ENCODE data around the gene PLOD2.

PLOD2 gene

GRCh38 chr3:146092230-146092629 lies 68.8 kb downstream of the PLOD2 start:
- no peak for DNase-seq

DNA sequence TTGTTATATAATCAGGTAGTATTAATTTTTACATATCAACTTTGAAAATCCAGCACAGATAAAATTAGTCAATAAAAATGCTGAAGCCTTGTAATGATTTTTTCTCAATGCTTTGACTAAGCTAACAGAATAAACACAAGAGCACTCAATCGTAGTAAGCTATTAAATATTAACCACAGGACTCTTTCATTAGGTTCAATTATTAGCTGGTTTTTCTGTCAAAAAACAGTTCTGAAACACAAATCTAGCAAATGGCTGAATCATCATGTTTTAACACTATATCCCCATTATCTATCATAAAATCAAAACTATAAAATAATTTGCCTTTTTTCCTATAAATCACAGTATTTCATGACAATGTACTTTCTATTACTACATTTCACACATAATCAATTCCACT lies 69.6 kb downstream of the PLOD2 start:
- DNase-seq = no peak

DNA sequence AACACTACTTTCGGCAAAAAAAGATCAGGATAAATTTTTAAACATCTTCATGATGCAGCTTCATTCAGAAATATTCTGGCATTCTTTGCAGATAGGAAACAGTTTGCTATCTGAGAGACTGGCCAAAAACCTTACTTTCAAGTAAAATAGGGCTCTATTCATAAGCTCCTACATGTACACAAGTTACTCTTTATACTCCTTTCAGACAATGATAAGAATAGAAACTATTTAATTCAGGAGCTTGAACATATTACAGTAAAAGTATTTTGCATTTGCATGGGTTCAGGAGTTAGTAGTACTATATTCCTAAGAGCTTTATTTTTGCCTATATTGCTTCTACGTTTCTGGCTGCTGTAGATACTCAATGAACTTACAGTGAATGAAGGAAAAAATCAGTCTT lies 70.5 kb downstream of the PLOD2 start:
- DNase-seq = no peak

DNA sequence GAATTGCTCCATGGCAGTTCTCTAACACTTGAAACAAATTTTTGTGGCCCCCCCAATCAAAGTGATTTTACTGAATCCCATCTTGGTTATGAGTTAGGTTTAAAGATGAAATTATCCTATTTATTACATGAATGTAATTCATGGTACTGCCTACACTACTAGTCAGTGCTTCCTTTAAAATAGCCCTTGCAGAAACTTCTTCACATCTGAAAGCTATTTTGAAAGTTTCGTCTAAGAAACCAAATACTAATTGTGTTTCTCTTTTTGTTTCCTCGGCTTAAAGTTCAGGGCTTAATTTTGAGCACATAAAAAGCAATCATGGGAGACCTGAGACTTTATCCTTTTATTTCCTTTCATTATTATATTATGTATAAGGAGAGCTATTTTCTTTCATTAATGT lies 72.1 kb downstream of the PLOD2 start:
- no peak for DNase-seq

GRCh38 chr3:146087116-146087515 lies 73.9 kb downstream of the PLOD2 start:
- no peak for DNase-seq

DNA sequence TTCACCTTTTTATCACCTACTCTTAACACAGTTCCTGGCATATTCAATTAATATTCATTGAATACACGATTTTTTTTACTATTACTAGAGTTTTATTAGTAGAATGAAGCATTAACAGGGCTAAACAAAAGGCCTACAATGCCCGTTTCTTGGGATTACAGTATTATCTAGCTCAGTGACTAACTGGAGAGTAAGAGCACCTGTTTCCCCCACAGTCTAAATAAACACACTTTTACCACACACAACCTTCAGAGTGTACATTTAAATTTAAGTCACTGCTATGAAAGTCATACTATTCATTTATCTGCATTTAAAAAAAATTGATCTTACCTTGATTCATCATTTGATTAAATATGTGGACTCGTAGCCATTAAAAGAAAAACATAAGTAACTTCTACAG lies 74.8 kb downstream of the PLOD2 start:
- no peak for DNase-seq

DNA sequence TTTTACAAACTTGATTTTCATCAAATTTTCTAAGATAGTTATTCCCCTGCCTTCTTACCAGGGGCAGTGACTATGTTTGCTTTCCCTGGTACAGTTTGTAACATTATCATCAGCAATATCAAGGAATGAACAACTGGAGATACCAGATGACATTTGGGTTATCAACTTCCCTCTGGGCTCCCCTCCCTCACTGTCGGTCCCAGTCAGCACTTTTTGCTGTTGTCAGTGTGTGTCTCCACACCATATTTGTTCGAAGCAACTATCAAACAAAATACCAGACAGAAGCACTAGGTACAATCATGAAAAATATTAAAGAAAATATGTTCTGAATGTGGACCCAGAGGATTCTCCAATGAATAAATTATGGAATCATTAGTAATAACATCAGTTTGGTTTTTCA lies 75.3 kb downstream of the PLOD2 start:
- DNase-seq = no peak

DNA sequence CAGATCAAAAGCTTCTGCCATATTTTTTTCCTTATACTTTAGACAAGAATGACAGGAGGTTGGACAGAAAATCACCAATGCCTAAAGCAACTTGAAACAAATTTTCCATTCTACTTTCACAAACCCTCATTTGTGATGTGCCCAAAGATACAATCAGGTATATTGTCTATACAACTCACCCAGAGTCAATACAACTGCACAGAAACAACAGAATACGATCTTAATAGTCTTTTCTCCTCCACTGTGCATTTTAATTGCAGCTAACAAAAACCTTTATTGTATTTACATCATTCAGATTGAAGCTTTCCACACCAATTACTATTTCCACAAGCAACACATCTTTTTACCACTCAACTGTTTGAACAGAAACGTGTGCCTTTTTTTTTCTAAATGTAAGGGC lies 80.4 kb downstream of the PLOD2 start:
- DNase-seq = no peak

DNA sequence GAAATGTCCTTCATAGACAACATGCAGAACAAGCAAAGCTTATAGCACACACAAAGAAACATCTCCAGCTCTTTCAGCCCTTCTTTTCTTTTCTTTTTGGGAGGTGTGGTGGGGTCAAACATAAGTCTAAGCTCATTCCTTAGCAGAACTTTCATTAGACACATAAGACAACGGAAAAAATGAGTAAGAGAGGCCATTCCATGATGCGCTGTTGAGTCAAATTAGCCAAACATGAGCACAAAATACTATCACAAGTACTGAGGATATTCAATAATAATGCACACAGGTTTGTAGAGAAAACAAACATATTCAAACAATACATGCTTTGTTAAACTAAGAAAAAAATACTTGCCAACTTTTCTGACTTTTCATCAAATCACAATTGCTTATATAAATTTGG lies 83.0 kb downstream of the PLOD2 start:
- no peak for DNase-seq

DNA sequence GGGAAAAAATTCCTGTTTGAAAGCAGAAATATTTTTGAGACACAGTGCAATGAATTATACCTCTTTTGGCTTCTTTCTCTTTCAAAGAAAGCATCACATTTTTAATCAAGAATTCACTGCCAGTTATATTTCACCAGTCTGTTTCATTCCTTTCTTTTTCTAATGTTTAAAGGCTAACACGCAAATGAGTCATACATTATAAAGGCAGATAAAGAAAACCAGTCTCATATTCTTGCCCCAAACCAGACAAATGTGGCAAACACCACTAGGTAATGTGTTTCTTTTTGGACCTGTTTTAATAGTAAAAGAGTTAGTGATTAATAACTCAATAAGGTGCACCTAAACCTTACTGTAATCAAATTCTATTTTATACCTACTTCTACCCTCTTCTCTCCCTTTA lies 83.8 kb downstream of the PLOD2 start:
- no peak for DNase-seq

GRCh38 chr3:146072824-146073223 lies 88.2 kb downstream of the PLOD2 start:
- DNase-seq = no peak

- no peak for DNase-seq
These were observed 88.9 kb downstream of the PLOD2 start for GRCh38 chr3:146072061-146072460.

- DNase-seq = no peak
These were observed 89.4 kb downstream of the PLOD2 start for GRCh38 chr3:146071632-146072031.

- DNase-seq = no peak
These were observed 93.9 kb downstream of the PLOD2 start for GRCh38 chr3:146067048-146067447.

DNA sequence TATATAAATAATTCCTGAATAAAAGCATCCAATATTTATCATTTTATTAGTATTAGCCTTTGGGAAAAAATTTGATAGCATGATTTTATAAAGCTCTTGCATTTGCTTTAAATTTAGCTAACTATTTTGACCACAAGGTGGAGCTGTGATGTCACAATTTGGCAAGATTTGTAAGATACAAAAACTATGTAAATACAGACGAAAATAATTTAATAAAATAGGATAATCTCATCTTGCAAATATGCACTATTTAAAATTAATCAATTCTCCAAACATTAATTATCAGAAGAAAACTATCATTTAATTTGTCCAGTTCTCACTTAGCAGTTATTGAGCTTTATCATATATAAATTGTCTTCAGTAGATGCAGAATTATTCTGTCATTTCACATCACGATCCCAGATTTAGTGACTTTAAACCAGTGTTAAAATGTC lies 95.4 kb downstream of the PLOD2 start:
- DNase-seq = no peak

DNA sequence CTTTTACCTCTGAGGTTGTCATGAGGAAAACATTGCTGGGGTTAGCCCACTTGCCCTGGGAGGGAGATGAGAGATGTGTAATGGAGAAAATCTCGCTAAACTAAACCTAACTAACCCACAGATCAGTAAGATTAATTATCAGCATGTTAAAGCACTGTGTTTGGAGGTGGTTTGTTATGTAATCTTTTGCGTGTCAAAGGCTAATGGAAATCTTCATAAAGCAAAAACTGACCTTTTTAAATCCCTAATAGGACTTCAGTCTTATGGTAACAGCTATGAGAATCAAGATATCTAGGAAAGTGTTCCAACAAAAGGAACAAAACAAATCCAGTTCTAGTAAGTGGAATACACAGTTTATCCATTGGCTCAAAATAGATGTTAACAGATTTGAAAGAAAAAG lies 102.7 kb downstream of the PLOD2 start:
- no peak for DNase-seq

- no peak for DNase-seq
These were observed 108.1 kb downstream of the PLOD2 start for GRCh38 chr3:146052791-146053310.

DNA sequence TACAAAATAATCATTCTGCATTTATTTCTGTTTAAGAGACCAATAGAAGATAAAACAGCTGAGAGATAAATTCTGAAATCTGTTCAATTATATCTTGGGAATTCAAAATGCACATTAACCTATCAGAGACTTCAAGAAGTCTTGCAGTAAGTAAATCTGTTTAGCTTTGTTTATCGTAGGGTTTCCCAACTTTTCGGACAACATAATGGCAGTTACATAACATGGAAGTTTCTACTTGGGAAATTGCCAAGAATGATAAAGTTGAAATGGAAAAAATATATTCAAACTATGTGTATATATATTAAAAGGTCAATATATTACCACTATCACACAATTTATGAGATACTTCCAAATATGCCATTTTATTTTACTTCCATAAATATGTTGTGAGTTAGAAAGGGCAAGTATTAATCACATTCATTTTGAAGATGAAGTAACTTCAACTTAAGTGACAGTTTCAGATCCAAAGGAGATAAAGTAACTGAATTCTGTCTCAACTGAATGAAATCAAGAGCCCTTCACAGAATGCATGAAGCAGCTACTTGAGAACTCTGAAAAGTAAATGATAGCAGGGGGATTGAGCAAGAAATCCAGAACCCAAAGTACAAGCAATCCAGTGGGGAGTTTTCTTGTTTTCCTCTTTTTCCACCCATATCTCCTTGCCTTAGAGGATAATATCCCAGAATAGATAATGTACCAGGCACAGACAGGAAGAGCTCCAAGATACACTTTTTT lies 108.8 kb downstream of the PLOD2 start:
- DNase-seq = no peak

DNA sequence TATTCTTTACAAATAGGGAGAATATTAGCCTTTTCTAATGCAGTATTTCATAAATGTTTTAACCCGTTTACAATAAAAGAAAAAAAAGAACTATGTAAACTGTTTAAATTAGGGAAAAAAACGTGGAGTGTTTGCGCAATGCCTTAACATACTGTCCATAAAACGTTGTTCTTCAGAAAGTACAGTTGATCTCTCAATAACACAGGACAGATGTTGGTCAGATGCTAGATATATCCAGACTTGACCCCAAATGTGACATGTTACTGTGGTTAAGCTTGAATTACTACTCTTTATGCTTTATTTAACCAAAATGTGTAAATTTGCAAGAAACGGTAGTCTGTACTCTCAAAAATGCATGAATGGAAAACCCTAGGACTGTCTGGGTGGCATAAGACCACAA lies 110.3 kb downstream of the PLOD2 start:
- DNase-seq = no peak

DNA sequence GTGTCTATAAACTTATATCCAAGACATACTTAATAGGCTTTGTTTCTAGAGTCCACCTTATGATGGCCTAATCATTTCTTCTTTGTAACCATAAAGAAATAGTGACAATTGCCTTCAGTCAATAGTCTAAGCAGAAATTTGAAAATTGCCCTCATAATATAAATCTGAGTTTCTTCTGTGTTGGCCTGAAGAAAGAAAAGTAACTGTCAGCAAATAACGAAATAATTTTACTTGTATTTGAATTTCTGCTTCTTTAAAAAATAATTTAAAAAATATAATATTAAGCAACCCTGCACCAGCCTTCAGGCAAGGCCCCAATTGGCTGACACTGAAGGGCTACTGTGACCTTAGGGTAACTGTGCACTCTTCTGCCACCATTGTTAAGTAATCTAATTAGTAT lies 113.5 kb downstream of the PLOD2 start:
- no peak for DNase-seq

GRCh38 chr3:146044046-146044445 lies 116.9 kb downstream of the PLOD2 start:
- DNase-seq = no peak

DNA sequence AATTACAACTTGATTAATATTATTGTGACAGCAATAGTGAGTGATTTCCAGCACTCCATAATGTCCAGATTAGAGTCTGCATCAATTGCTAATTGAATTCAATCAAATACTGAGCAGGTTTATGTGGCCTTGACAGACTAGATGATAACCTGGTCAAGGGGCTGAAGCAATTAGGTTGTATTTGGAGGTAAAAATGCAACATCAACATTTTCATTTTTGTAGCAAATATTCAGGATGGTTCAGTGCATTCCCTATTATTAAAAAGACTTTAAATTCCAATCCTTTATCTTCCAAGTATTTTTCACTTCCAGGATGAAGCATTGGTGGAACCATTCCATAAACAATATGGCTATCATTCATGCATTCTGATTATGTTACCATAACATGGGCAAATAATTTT lies 120.4 kb downstream of the PLOD2 start:
- DNase-seq = no peak

GRCh38 chr3:146037697-146038096 lies 123.3 kb downstream of the PLOD2 start:
- DNase-seq = no peak

DNA sequence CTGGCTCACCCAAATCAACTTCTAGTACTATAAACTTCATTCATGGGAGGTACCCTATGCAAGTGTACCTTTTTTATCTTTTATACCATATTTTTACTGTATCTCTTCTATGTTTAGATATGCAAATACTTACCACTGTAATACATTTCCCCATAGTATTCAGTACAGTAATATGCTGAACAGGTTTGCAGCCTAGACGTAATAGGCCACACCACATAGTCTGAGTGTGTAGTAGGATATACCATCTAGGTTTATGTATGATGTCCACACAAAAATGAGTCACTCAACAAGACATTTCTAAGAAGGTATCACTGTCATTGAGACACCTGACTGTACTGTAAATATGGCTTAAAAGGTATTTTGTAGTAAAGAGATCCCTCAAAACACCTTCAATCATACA lies 124.7 kb downstream of the PLOD2 start:
- no peak for DNase-seq

DNA sequence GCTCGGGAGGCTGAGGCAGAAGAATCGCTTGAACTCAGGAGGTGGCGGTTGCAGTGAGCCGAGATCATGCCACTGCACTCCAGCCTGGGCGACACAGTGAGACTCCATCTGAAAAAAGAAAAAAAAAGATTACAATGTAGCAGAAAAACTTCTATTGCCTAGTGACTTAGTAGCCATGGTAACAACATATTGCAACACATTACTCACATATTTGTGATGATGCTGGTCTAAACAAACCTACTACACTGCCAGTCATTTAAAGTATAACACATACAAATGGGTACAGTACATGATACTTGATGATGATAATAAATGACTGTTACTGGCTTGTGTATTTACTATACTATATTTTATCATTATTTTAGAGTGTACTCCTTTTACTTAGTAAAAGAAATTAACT lies 125.6 kb downstream of the PLOD2 start:
- DNase-seq = no peak

Measured in stimulated activated CD4-positive, alpha-beta T cell treated with anti-CD3 and anti-CD28 coated beads, Interleukin-12 subunit alpha, Interleukin-12 subunit beta, amount 100 ng/mL, for 4 hours (primary cell).